A549 (cell line): Measurements from ENCODE around the gene MX2.

Source experiments
- ATOH8 ChIP-seq: fragments of 250-450 bp; sonication (Bioruptor Pico); IDR thresholded peaks from 2 replicates; pipeline ENCODE4 v1.5.0; 2020; ENCODE audit warnings: low read depth, mild to moderate bottlenecking, moderate library complexity
- BHLHE40 ChIP-seq: IDR thresholded peaks from 2 replicates; pipeline ENCODE4 v1.6.1; 2012; ENCODE audit warnings: low read depth, low read length, inconsistent platforms
- CBX2 ChIP-seq: fragments of 200-600 bp; sonication (generic); IDR thresholded peaks from 2 replicates; pipeline ENCODE4 v1.6.1; 2016; ENCODE audit warnings: low read depth, mild to moderate bottlenecking, borderline replicate concordance
- CBX8 ChIP-seq: fragments of 200-600 bp; sonication (generic); IDR thresholded peaks from 2 replicates; pipeline ENCODE4 v1.6.1; 2016
- CTCF ChIP-seq: fragments of >200 bp; sonication (Bioruptor Twin); formaldehyde crosslinking; IDR thresholded peaks from 3 replicates; pipeline ENCODE4 v1.5.1; 2016
- HDAC2 ChIP-seq: fragments of 200-600 bp; sonication (generic); IDR thresholded peaks from 2 replicates; pipeline ENCODE4 v1.6.1; 2016
- MAFK ChIP-seq: fragments of 450-650 bp; IDR thresholded peaks from 2 replicates; pipeline ENCODE4 v1.6.1; 2014; ENCODE audit not compliant: partially characterized antibody
- MAZ ChIP-seq: fragments of 150-350 bp; IDR thresholded peaks from 2 replicates; pipeline ENCODE4 v1.6.1; 2014; ENCODE audit warnings: antibody characterized with exemption, low read depth, low read length, borderline replicate concordance
- POLR2A ChIP-seq: IDR thresholded peaks from 2 replicates; pipeline ENCODE4 v1.6.1; 2012; ENCODE audit warnings: mild to moderate bottlenecking, low read length
- USF2 ChIP-seq: fragments of 450-650 bp; IDR thresholded peaks from 2 replicates; pipeline ENCODE4 v1.6.1; 2014; ENCODE audit warnings: antibody characterized with exemption
- ZFP36 ChIP-seq: fragments of 450-650 bp; IDR thresholded peaks from 2 replicates; pipeline ENCODE4 v1.6.1; 2014; ENCODE audit warnings: borderline replicate concordance; ENCODE audit not compliant: partially characterized antibody

- TF ChIP-seq CTCF (no peak), CBX8 (no peak), ZFP36 (no peak), POLR2A (no peak), HDAC2 (no peak), MAFK (no peak), MAZ (no peak), BHLHE40 (no peak), ATOH8 (no peak), CBX2 (no peak), USF2 (no peak)
Measured at GRCh38 chr21:41458559-41458958, 96.7 kb downstream of the MX2 start.
